ENCODE measurements around the gene CLPSL1.
"Not testable (repeated sequence)": the region's sequence is repeated elsewhere in the genome, so short reads cannot be mapped to it uniquely, and the experiment has no call there.

Gene CLPSL1, protein sequence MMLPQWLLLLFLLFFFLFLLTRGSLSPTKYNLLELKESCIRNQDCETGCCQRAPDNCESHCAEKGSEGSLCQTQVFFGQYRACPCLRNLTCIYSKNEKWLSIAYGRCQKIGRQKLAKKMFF

GRCh38 chr6:35780719-35781118, at the start of gene CLPSL1:
CLPSL1 (plus strand) TSS chr6:35781019; CDS start chr6:35781111, 92 bp downstream.
- peaks cover 4 to 7% of the 10 kb centered on the region in 2 donors for H3K27me3 ChIP-seq (ENCODE audit: control insufficient read depth in 2 of 2, insufficient read depth in 2 of 2, low read length in 2 of 2)

DNA sequence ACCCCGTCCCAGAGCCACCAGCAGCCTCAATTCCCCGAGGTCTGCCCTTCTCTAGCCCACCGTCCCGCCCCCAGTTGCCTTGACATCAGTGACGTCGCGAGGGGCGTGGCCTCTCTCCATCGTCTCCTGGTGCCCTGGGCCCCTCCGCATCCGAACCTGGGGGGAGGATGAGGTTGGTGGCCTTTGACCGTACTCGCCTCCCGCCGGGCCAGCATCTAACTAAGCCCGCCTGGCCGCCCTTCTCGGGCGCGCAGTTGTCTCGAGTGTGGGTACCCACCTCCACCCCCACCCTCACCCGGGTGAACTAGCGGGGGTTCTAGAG, 49.4 kb upstream of the CLPSL1 start:
- Histone ChIP-seq H3K27ac (ENCODE audit: low read depth in 2 of 2, low read length in 2 of 2) (peak overlapping the region; percentile 100), H3K4me3 (ENCODE audit: low read length in 2 of 2) (peak overlapping the region; percentile 68 to 74), H3K36me3 (ENCODE audit: control insufficient read depth in 2 of 2, insufficient read depth in 2 of 2, low read length in 2 of 2) (no peaks in the 10 kb centered on the region), H3K9ac (ENCODE audit: low read depth in 1 of 2, low read length in 2 of 2) (peak overlapping the region; percentile 75 to 82), H3K27me3 (ENCODE audit: control insufficient read depth in 2 of 2, insufficient read depth in 2 of 2, low read length in 2 of 2) (no peaks in the 10 kb centered on the region), H3K9me3 (ENCODE audit: control insufficient read depth in 2 of 2, low read length in 2 of 2) (no peaks in the 10 kb centered on the region), H3K4me1 (ENCODE audit: control insufficient read depth in 2 of 2, insufficient read depth in 2 of 2, low read length in 2 of 2) (peaks cover 51 to 61% of the 10 kb centered on the region in 2 donors)

More at GRCh38 chr6:35780719-35781118, at the start of gene CLPSL1:
- no peaks in the 10 kb centered on the region for H3K9me3 ChIP-seq (ENCODE audit: control insufficient read depth in 2 of 2, low read length in 2 of 2)
- no peak within 1 kb of the TSS for H3K9ac ChIP-seq (ENCODE audit: low read depth in 1 of 2, low read length in 2 of 2)
- H3K4me1 ChIP-seq (ENCODE audit: control insufficient read depth in 2 of 2, insufficient read depth in 2 of 2, low read length in 2 of 2), result peaks cover 0 to 2% of the 10 kb centered on the region in 2 donors
- H3K27ac ChIP-seq (ENCODE audit: low read depth in 2 of 2, low read length in 2 of 2), result no peak within 1 kb of the TSS
- H3K4me3 ChIP-seq (ENCODE audit: low read length in 2 of 2), result no peak within 1 kb of the TSS
- H3K36me3 ChIP-seq (ENCODE audit: control insufficient read depth in 2 of 2, insufficient read depth in 2 of 2, low read length in 2 of 2), result no peaks in the 10 kb centered on the region

DNA sequence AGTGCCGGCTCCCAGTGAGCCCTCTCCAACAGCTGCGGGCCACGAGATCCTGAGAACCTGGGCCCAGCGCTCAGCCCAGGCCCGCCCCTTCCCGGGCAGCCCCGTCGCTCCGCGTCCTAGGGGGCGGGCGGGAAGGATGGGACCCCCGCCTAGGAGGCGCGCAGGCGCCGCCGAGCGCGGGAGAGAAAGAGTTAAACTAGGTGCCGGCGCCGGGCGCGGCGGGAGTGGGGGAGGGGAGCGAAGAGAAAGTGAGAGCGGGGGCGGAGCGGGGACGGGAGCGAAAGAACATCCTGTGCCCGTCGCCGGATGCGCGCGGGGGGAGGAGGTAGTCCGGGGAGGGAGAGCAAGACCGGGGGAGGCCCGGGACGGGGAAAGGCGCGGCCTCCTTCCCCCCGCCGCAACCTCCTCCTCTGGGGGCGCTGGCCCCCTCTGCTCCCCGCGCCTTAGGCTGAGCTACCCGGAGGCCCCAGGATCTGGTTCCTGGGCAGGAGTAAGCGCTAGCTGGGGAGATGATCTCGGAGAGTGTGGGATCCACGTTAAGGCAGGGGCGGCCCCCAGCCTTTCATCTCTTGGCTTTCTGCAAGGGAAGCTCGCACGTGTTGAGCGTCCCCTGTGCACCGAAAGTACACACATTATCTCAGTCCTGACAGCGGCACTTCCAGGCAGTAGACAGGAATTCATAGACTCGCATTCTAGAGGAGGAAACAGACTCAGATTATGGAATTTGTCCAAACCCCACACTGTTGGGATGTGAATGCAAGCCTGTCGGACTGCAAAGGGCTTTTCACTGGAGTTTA, 48.9 kb upstream of the CLPSL1 start:
- no peaks in the 10 kb centered on the region for H3K36me3 ChIP-seq (ENCODE audit: control insufficient read depth in 2 of 2, insufficient read depth in 2 of 2, low read length in 2 of 2)
- peaks cover 45 to 55% of the 10 kb centered on the region in 2 donors for H3K4me1 ChIP-seq (ENCODE audit: control insufficient read depth in 2 of 2, insufficient read depth in 2 of 2, low read length in 2 of 2)
- H3K27ac ChIP-seq (ENCODE audit: low read depth in 2 of 2, low read length in 2 of 2), result peak overlapping the region; percentile 100
- no peaks in the 10 kb centered on the region for H3K9me3 ChIP-seq (ENCODE audit: control insufficient read depth in 2 of 2, low read length in 2 of 2)
- H3K4me3 ChIP-seq (ENCODE audit: low read length in 2 of 2), result peak overlapping the region; percentile 68 to 74
- H3K27me3 ChIP-seq (ENCODE audit: control insufficient read depth in 2 of 2, insufficient read depth in 2 of 2, low read length in 2 of 2), result no peaks in the 10 kb centered on the region
- peak overlapping the region; percentile 82 to 91 for H3K9ac ChIP-seq (ENCODE audit: low read depth in 1 of 2, low read length in 2 of 2)

DNA sequence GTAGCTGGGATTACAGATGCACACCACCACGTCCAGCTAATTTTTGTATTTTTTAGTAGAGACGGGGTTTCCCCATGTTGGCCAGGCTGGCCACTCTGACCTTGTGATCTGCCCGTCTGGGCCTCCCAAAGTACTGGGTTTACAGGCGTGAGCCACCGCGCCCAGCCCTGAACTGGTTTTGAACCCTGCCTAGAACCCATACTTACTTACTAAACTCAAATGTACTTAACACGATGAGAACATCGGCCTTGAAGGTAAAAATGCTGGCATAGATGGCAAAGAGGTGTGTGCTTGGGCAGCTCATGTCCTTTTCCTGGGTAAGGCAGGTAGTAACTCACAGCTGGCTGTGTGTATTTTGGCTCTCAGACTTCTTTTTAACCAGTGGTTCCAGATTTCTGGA, 47.2 kb upstream of the CLPSL1 start:
- H3K27me3 ChIP-seq (ENCODE audit: control insufficient read depth in 2 of 2, insufficient read depth in 2 of 2, low read length in 2 of 2), result no peaks in the 10 kb centered on the region
- H3K9ac ChIP-seq (ENCODE audit: low read depth in 1 of 2, low read length in 2 of 2), result peak overlapping the region in 1 of 2 donors; percentile 8
- peak overlapping the region in 1 of 2 donors; percentile 2 for H3K27ac ChIP-seq (ENCODE audit: low read depth in 2 of 2, low read length in 2 of 2)
- peaks cover 30 to 41% of the 10 kb centered on the region in 2 donors for H3K4me1 ChIP-seq (ENCODE audit: control insufficient read depth in 2 of 2, insufficient read depth in 2 of 2, low read length in 2 of 2)
- H3K4me3 ChIP-seq (ENCODE audit: low read length in 2 of 2), result no peak overlapping the region
- H3K36me3 ChIP-seq (ENCODE audit: control insufficient read depth in 2 of 2, insufficient read depth in 2 of 2, low read length in 2 of 2), result no peaks in the 10 kb centered on the region
- H3K9me3 ChIP-seq (ENCODE audit: control insufficient read depth in 2 of 2, low read length in 2 of 2), result no peaks in the 10 kb centered on the region

- H3K4me1 ChIP-seq (ENCODE audit: control insufficient read depth in 2 of 2, insufficient read depth in 2 of 2, low read length in 2 of 2), result peaks cover 24 to 34% of the 10 kb centered on the region in 2 donors
Observed at GRCh38 chr6:35734319-35734718, 46.5 kb upstream of the CLPSL1 start.

DNA sequence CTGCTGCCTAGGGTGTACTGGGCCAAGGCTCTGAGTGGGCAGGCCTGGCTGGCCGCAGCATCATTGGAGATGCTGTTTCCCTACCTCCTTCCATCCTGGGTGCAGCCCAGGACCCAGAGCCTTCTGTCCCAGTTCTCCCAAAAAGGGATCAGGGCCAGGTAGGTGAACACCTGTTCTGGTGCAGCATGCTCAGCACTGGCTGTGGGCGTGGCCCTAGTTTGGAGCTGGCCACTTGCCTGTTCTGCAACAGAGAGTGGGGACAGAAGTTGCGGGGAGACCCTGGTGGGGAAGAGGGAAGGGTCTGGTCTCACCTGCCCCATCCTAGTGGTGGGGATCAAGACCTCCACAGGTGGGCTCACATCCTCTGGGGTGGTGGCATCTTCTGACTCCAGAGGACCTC, 45.4 kb upstream of the CLPSL1 start:
- Histone ChIP-seq H3K4me3 (ENCODE audit: low read length in 2 of 2) (no peak overlapping the region), H3K4me1 (ENCODE audit: control insufficient read depth in 2 of 2, insufficient read depth in 2 of 2, low read length in 2 of 2) (peaks cover 20 to 30% of the 10 kb centered on the region in 2 donors), H3K27me3 (ENCODE audit: control insufficient read depth in 2 of 2, insufficient read depth in 2 of 2, low read length in 2 of 2) (no peaks in the 10 kb centered on the region), H3K27ac (ENCODE audit: low read depth in 2 of 2, low read length in 2 of 2) (no peak overlapping the region), H3K36me3 (ENCODE audit: control insufficient read depth in 2 of 2, insufficient read depth in 2 of 2, low read length in 2 of 2) (no peaks in the 10 kb centered on the region), H3K9ac (ENCODE audit: low read depth in 1 of 2, low read length in 2 of 2) (peak overlapping the region in 1 of 2 donors; percentile 12), H3K9me3 (ENCODE audit: control insufficient read depth in 2 of 2, low read length in 2 of 2) (no peaks in the 10 kb centered on the region)

More at GRCh38 chr6:35734319-35734718, 46.5 kb upstream of the CLPSL1 start:
- not testable (repeated sequence) for H3K27me3 ChIP-seq (ENCODE audit: control insufficient read depth in 2 of 2, insufficient read depth in 2 of 2, low read length in 2 of 2); H3K27ac ChIP-seq (ENCODE audit: low read depth in 2 of 2, low read length in 2 of 2); H3K4me3 ChIP-seq (ENCODE audit: low read length in 2 of 2); H3K36me3 ChIP-seq (ENCODE audit: control insufficient read depth in 2 of 2, insufficient read depth in 2 of 2, low read length in 2 of 2); H3K9me3 ChIP-seq (ENCODE audit: control insufficient read depth in 2 of 2, low read length in 2 of 2)
- peak overlapping the region in 1 of 2 donors; percentile 19 for H3K9ac ChIP-seq (ENCODE audit: low read depth in 1 of 2, low read length in 2 of 2)

- peaks cover 14 to 22% of the 10 kb centered on the region in 2 donors for H3K4me1 ChIP-seq (ENCODE audit: control insufficient read depth in 2 of 2, insufficient read depth in 2 of 2, low read length in 2 of 2)
- no peak overlapping the region for H3K27ac ChIP-seq (ENCODE audit: low read depth in 2 of 2, low read length in 2 of 2)
- no peaks in the 10 kb centered on the region for H3K27me3 ChIP-seq (ENCODE audit: control insufficient read depth in 2 of 2, insufficient read depth in 2 of 2, low read length in 2 of 2)
- H3K4me3 ChIP-seq (ENCODE audit: low read length in 2 of 2), result no peak overlapping the region
- no peaks in the 10 kb centered on the region for H3K9me3 ChIP-seq (ENCODE audit: control insufficient read depth in 2 of 2, low read length in 2 of 2)
- H3K36me3 ChIP-seq (ENCODE audit: control insufficient read depth in 2 of 2, insufficient read depth in 2 of 2, low read length in 2 of 2), result no peaks in the 10 kb centered on the region
- H3K9ac ChIP-seq (ENCODE audit: low read depth in 1 of 2, low read length in 2 of 2), result no peak overlapping the region
Observed at GRCh38 chr6:35736253-35736894, 44.4 kb upstream of the CLPSL1 start.

GRCh38 chr6:35736982-35737412, 43.8 kb upstream of the CLPSL1 start, which contains the start of gene ARMC12:
ARMC12 (plus strand) TSS chr6:35737032; CDS start chr6:35737109, 77 bp downstream.
- Histone ChIP-seq H3K27ac (ENCODE audit: low read depth in 2 of 2, low read length in 2 of 2) (no peak within 1 kb of the TSS), H3K9me3 (ENCODE audit: control insufficient read depth in 2 of 2, low read length in 2 of 2) (no peaks in the 10 kb centered on the region), H3K36me3 (ENCODE audit: control insufficient read depth in 2 of 2, insufficient read depth in 2 of 2, low read length in 2 of 2) (no peaks in the 10 kb centered on the region), H3K4me1 (ENCODE audit: control insufficient read depth in 2 of 2, insufficient read depth in 2 of 2, low read length in 2 of 2) (peaks cover 14 to 19% of the 10 kb centered on the region in 2 donors), H3K27me3 (ENCODE audit: control insufficient read depth in 2 of 2, insufficient read depth in 2 of 2, low read length in 2 of 2) (no peaks in the 10 kb centered on the region), H3K4me3 (ENCODE audit: low read length in 2 of 2) (no peak within 1 kb of the TSS), H3K9ac (ENCODE audit: low read depth in 1 of 2, low read length in 2 of 2) (no peak within 1 kb of the TSS)

DNA sequence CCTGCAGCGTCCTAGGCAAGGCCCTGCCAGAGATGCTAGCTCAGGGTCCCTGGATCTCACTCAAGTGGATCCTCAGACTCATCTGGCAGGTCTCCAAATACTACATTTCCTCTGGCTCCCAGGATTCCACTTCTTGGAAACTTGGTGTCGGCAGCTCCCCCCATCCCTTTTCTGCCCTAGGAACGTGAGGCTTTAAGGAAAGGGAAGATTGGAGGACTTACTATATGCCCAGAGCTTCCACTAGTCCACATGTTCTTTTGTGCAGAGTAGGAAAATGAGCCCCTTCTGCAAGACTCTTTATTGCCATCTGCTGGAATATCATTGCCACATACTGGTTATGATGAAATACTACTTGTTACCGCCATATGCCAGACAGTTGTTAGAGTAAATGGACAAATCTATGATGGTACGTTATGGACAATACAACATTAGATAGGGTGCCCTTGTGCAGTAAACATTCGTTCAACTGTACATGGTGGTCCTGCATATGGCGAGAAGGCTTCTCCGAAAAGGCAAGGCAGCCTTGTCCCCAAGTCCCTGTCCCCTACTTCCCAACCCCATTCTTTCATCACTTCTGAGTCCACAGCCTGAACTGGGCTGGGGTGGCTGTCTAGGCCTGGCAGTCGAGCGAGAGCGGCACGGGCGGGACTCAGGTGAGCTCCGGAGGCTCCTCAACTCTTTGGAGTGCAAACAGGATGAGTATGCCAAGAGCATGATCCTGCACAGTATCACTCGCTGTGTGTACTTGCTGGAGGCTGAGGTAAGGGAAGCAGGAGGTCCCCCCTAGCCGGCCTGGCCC, 43.2 kb upstream of the CLPSL1 start:
- Histone ChIP-seq H3K4me1 (ENCODE audit: control insufficient read depth in 2 of 2, insufficient read depth in 2 of 2, low read length in 2 of 2) (peaks cover 9 to 13% of the 10 kb centered on the region in 2 donors), H3K9ac (ENCODE audit: low read depth in 1 of 2, low read length in 2 of 2) (no peak overlapping the region), H3K27me3 (ENCODE audit: control insufficient read depth in 2 of 2, insufficient read depth in 2 of 2, low read length in 2 of 2) (no peaks in the 10 kb centered on the region), H3K4me3 (ENCODE audit: low read length in 2 of 2) (no peak overlapping the region), H3K9me3 (ENCODE audit: control insufficient read depth in 2 of 2, low read length in 2 of 2) (no peaks in the 10 kb centered on the region), H3K36me3 (ENCODE audit: control insufficient read depth in 2 of 2, insufficient read depth in 2 of 2, low read length in 2 of 2) (no peaks in the 10 kb centered on the region), H3K27ac (ENCODE audit: low read depth in 2 of 2, low read length in 2 of 2) (no peak overlapping the region)

Measured in mucosa of rectum (tissue), 2 donors.